Femur (tissue), 1 donor: Measurements from ENCODE around the gene DHRS11.
"Not testable (repeated sequence)": the region's sequence is repeated elsewhere in the genome, so short reads cannot be mapped to it uniquely, and the experiment has no call there.

Experiments
- DNase-seq: peaks from one replicate; pipeline ENCODE4 v3.0.0-alpha.2; 2017

The DHRS11 gene

DNA sequence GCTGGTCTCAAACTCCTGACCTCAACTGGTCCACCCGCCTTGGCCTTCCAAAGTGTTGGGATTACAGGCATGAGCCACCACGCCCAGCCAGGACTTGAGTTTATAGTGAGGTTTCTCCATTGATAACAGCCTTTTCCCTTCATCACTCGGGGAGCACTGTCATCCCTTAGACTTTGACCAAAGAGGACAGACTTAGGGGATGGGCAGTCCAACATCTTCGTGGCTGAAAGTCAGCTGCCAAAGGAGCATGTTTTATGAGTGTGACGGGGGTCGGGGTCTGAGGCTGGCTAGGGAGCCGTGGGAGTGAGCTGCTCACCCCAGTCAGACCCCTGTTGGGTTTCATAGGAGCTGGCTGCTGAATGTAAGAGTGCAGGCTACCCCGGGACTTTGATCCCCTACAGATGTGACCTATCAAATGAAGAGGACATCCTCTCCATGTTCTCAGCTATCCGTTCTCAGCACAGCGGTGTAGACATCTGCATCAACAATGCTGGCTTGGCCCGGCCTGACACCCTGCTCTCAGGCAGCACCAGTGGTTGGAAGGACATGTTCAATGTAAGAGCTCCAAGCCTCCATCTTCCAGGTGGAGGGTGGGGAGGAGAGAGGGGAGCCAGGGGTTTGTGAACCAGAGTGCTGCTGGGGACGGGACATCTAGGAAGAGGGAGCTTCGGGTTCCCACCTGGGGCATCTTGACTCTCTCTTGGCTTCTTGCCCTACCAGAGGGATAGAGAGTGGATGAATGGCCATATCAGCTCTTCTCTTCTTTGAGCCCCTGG lies 3.1 kb downstream of the DHRS11 start:
- DNase-seq = no peak

DNA sequence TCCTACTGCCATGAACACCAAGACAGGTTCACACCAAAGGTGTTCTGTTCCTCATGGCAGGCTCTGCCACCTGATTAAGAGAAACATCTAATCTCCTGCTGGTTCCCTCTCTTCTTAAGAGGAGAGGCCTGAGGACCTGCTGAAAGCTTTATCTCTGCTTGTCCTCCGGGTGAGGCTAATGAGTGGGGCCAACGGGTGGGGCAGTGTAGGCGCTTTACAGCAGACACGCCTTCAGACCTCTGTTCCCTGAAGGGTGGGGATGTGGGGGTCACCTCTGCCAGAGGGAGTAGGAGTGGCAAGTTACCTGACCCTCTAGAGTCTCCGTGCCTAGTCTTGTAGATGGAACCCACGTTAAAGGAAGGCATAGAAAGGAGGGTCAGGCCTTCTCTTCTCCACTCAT lies 5.5 kb downstream of the DHRS11 start:
- no peak for DNase-seq

DNA sequence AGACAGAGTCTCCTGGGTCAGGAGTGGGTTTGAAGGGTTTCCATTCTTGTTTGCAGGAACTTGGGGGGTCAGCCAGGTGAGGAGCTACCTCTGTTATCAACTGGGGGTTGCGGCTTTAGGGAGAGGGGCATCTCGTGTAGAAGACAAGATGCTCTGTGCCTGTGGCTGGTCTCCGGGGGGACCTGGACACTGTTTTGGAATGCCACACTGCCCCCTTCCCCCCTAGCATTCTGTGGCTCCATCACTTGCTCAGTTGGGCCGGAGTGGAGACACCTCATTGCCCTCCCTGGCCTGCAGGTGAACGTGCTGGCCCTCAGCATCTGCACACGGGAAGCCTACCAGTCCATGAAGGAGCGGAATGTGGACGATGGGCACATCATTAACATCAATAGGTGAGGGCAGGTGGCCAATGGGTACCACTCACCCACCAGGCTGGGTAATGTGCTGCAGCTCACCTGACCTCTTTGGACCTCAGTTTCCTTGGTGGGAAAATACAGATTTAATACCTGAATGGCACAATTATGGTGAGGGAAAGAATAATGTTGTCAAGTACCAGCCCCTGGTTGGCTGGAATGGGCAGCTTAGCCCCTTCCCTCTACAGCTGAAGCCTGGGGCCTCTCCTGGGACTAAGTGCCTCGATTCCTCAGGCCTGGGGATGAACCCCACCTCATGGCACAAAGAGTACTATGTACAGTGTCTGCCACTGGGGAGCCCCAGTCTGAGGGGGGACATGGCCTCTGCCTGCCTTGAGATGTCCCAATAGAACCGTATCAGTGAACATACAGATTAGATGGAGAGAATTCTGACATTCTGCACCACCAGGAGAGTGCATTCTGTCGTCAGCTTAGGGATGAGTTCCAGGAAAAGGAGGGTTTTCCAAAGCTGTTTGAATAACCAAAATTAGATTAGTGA lies 6.4 kb downstream of the DHRS11 start:
- no peak for DNase-seq

DNA sequence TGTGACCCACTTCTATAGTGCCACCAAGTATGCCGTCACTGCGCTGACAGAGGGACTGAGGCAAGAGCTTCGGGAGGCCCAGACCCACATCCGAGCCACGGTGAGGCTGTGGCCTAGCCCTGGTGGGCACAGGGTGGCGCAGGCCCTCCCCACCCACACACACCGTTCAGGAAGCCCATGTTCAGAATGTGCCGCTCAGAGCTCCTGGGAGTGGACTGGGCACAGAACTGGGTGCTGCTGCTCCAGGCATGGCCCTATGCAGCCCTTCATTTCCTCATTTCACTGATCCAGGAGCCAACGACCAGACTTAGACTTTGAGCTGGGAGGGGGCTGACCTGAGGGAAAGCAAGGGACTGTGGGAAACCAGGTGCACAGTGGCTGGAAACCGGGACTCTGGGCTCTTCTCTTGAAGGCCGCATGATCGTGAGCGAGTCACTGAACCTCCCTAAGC lies 7.3 kb downstream of the DHRS11 start:
- DNase-seq = no peak

DNA sequence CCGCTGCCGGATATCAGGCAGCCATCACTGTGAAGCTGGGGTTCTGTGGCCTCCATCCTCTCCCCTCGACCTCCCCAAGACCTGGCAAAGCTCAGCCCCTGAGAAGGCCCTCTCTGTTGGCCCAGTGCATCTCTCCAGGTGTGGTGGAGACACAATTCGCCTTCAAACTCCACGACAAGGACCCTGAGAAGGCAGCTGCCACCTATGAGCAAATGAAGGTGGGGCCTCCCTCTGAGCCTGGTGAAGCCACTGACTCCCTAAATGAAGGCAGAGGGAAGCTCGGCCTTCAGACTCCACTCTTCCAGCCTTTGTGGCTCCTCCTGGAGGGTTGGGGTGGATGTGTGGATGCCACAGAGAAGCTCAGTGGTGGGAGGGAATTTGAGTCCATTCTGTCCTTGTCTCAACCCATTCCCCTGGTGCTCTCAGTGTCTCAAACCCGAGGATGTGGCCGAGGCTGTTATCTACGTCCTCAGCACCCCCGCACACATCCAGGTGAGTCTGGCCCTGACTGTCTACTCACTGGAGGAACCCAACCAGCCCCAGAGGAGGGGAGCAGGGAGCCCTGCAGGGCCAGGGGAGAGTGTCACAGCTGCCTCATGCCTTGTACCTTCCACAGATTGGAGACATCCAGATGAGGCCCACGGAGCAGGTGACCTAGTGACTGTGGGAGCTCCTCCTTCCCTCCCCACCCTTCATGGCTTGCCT lies 8.0 kb downstream of the DHRS11 start:
- DNase-seq = no peak

DNA sequence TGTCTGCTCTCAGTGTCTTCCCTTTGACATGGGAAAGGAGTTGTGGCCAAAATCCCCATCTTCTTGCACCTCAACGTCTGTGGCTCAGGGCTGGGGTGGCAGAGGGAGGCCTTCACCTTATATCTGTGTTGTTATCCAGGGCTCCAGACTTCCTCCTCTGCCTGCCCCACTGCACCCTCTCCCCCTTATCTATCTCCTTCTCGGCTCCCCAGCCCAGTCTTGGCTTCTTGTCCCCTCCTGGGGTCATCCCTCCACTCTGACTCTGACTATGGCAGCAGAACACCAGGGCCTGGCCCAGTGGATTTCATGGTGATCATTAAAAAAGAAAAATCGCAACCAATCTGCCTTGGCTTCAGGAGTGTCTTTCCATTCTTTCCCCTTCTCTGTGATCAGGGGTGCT lies 8.8 kb downstream of the DHRS11 start:
- DNase-seq = no peak

DNA sequence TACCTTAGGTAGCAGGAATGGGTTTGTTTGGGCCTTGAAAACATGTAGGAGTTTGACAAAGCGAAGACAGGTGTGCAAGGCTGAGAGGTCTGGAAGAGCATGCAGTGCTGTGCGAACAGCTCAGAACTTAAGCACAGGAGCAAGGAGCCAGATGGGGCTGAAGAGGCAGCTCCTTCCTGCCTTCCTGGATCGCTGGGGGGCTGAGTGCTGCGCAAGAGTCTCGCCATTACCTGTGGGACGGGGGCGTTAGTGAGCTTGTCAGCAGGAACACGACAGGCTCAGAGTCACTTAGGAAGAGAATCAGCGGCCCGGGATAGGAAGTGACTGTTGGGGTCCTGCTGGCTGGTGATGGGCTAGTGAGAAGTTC lies 9.2 kb downstream of the DHRS11 start:
- DNase-seq = no peak

DNA sequence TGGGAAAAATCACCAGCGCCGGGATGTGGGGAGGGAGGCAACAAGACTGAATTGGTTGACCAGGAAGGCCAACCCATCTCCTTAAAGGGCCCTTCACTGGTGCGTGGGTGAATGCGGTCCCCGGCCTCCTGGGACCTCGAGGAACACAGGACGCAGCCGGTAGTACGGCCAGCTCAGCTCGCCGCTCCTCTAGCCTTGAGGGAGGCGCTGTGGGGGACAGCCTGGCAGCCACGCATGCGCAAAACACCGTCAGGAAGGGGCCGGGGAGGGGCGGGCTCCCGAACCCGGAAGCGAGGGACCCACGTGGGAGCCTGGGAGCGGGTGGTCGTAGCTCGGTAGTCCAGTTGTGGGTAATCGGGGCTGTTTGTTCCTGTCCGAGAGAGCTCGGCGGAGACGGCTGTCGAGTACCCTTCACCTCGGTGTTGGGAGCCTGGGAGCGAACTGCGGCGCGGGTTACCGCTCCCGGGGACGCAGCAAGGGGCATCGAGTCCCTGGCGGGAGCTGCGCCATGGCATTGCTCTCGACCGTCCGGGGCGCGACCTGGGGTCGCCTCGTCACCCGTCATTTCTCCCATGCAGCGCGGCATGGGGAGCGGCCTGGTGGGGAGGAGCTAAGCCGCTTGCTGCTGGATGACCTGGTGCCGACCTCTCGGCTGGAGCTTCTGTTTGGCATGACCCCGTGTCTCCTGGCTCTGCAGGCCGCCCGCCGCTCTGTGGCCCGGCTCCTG lies 9.8 kb downstream of the DHRS11 start, which contains the start of gene MRM1:
TSS of gene MRM1 (plus strand) at position 281 of the 727 bp plus-strand sequence. CDS start at position 509, 228 bp downstream.
- peak; percentile 95 for DNase-seq

DNA sequence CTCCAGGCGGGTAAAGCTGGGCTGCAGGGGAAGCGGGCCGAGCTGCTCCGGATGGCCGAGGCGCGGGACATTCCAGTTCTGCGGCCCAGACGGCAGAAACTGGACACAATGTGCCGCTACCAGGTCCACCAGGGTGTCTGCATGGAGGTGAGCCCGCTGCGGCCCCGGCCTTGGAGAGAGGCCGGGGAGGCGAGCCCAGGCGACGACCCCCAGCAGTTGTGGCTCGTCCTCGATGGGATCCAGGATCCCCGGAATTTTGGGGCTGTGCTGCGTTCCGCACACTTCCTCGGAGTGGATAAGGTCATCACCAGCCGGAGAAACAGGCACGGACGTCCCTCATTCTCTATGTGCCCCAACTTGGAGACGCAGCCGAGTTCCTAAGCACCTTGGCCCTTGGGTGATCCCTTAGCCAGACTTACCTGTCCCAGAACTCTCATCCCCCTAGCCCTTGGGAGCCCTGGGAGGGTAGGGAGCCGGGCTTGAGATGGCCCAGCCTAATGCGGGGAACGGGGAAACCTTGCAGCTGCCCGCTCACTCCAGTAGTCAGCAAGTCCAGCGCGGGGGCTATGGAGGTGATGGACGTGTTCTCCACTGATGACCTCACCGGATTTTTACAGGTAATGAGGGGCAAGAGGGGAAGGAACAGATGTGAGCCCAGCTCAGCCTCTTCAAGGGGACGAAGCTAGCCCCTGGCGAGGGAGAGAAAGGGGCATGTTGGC lies 10.5 kb downstream of the DHRS11 start:
- DNase-seq = no peak

DNA sequence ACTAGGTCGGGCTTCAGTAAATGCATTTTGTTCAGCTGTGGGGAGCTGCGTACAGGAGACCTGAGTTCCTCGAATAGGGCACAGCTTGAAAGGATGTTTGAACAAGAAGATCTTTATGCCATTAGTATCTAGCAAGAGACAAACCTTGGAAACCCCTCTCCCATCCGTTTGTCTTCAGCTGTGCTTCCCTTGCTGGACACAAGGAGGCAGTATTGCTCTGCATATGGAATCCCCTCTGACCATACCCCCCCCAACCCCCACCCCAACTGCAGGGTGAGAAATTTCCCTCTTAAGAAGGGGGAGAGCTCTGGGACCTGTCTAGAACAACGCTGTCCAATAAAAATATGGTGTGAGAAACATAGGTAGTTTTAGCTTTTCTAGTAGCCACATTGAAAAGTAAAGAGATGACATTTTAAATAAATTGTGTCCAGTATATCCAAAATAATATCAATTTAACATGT lies 11.3 kb downstream of the DHRS11 start:
- peak; percentile 70 for DNase-seq

DNA sequence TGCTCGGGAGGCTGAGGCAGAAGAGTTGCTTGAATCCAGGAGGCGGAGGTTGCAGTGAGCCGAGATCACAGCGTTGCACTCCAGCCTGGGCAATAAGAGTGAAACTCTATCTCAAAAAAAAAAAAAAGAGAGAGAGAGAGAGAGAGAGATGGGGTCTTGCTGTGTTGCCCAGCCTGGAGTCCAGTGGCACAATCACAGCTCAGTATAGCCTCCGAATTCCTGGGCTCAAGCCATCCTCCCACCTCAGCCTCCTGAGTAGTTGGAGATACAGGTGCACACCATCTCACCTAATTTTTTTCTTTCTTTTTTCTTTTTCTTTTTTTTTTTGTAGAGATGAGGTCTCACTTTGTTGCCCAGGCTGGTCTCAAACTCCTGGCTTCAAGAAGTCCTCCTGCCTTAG lies 13.3 kb downstream of the DHRS11 start:
- not testable (repeated sequence) for DNase-seq

DNA sequence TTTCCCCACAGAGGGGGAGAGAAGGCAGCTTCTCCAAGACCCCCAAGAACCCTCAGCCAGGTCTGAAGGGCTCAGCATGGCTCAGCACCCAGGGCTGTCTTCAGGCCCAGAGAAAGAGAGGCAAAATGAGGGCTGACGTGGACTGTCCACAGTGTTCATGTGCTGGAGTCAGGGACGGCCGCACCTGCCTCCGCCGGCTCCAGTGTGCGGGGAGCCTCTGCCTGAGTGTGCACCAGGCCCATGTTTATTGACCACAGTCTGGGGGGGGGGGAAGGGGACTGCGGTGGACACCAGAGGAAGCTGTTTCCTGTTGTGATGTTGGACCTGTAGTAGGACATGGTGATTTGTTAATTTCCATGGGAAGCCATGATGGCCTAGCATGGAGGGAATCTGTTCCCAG lies 16.6 kb downstream of the DHRS11 start:
- no peak for DNase-seq

DNA sequence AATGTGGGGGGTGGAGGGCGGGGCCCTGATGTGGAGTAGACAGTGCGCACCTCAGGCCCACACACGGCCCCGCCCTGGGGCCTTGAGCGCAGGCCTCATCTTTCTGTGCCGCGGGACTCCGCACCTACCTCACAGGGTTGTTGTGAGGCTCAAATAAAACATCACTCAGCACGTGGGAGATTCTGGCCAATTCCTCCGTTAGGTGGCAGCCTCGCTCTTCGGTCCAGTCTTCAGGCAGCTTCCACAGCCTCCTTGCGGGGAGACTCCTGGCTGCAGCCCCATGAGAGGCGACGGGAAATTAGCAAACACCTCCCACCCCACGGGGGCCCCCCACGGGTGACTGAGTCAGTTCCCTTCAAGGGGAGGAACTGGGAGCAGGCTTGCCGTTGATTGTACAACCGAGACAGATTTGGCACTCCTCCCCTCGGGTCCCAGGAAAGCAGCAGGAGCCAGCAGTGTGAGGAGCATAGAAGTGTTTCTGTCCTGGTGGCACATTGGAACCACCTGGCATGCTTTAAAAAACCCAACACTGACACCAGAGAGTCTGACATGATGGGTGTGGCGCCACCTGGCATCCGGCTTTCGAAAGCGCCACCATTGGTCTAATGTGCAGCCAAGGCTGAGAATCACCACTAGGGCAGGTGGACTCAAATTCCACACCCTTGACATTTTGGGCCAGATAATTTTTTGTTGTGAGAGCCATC lies 17.3 kb downstream of the DHRS11 start:
- peak; percentile 74 for DNase-seq

DNA sequence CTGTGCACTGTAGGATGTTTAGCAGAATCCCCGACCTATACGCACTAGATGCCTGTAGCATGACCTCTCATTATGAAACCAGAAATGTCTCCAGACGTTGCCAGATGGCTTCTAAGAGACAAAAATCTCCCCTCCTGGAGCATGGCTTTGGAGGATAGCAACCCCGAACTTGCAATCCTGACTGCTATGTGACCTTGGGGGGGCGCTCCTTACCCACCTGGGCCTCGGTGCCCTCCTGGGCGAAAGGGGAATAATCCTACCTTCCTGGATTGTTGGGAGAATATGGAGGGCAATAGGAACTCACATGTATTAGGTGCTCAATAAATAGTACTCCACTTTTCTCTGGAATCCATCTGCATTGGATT lies 17.8 kb downstream of the DHRS11 start:
- no peak for DNase-seq

DNA sequence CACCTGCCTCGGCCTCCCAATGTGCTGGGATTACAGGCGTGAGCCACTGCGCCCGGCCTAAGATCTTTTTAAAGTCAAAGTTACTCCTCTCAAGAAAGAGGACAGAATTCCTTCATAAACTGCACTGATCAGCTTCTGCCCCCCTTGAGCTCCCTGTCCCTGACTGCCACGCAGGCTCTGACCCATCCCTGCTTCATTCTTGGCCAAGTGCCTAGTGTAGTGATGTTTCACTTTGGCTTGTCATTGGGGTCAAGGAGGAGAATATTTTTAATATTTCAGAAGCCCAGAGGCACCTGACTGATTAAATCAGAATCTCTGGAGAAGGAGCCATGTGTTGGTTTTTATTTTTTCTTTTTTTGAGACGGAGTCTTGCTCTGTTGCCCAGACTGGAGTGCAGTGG lies 18.8 kb downstream of the DHRS11 start:
- no peak for DNase-seq

DNA sequence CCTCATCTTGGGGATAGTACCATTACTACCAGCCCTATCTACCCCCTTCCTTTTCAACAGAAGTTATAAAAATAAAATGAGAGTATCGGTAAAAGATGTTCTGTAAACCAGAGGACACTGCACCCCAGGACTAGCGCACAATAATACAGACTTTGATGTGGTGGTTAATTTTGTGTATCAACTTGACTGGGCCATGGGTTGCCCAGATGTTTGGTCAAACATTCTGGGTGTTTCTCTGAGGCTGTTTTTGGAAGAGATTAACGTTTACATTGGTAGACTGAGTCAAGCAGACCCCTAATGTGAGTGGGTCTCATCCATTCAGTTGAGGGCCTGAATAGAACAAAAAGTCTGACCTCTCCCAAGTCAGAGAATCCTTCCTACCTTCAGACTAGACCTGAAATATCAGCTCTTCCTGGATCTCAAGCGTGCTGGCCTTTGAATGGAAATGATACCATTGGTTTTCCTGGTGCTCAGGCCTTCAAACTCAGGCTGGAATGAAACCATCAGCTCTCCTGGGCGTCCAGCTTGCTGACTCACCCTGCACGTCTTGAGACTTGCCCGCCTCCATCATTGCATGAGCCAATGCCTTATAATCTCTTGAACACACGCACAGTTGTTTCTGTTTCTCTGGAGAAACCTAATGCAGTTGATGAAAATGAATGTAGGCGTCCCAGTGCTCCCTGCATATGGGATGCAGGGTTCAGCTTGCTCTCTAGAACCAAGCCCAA lies 19.8 kb downstream of the DHRS11 start:
- no peak for DNase-seq

DNA sequence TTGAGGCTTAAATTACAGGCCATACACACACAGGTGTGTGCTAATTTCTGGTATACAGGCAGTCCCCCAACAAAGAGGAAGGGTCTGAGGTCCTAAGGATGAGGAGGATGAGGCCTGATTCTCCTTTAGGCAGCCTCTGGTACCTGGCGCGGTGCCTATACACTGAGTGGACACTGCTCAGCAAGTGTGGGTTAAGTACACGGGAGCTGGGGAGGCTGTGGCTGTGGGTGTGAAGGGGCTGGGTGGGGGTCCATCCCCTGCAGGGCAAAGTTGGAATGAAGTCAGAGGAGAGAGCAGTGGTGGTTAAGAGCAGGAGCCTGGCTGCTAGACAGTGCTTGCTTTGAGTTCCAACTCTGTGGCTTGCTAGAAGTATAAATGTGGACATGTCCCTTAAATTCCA lies 20.6 kb downstream of the DHRS11 start:
- DNase-seq = no peak

DNA sequence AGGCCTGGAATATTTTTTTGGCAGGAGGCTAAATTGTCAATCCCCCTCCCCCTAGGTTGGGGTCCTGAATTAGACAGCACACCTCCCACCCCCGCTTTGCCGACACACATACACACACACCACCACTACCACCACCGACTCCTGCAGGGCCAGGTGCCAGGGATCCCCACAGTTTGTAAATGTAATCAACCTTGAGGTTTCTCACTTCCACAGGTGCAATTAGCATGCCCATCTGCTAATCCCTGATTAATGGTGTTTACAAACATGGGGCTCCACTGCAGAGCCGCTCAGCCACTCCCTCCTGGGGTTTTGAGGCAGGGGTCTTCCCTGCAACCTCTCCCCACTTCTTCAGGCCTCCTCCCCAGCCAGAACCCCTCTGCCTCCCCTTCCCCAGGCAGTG lies 21.5 kb downstream of the DHRS11 start:
- DNase-seq = no peak

DNA sequence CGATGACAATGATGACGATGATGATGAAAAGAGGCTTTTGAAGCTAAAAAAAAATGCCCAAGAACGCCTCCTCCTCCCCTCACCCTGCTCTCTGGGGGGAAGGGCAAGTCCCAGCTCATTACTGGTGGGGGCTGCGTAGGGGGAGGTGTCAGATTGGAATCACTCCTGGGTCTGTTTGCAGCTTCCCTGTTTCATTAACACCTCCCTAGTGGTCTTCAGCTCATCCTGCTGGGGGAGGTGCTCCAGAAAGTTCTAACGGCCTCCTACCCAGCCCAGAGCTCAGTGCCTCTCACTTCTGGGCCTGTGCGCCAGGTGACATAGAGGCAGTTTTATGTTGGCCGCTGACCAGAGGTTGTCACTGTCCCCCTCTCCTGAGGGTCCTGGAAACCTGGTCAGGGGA lies 22.4 kb downstream of the DHRS11 start:
- DNase-seq = no peak

DNA sequence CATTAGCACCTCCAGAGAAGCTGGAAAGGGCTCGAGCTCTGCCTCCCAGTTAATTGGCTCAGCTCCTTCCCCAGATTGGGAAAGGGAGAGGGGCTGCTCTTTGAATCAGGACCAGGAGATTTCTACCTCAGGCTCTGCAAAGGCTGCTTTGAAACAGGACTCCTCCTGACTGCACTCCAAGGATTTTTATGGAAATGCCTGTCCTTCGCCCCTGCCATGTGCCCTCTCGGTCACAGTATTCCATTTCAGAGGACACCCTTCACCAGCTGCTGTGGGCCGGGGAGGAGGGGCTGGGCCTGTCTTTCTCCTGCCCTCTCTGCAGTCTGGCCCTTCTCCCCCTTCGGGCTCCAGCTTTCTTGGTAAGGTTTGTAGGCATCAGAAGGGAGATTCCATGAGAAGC lies 23.3 kb downstream of the DHRS11 start:
- DNase-seq = no peak
